Measurements from ENCODE around the gene RUSC2. TPM values are rescaled to one million over a fixed set of nuclear protein-coding genes. Genes with fewer than 3 reads are reported as not detected.
A peak's percentile ranks its signal among the peaks of the same experiment; 100 is the strongest.

The RUSC2 gene
- total RNA-seq, 1 experiment from 2014 or later = 12.5 TPM

DNA sequence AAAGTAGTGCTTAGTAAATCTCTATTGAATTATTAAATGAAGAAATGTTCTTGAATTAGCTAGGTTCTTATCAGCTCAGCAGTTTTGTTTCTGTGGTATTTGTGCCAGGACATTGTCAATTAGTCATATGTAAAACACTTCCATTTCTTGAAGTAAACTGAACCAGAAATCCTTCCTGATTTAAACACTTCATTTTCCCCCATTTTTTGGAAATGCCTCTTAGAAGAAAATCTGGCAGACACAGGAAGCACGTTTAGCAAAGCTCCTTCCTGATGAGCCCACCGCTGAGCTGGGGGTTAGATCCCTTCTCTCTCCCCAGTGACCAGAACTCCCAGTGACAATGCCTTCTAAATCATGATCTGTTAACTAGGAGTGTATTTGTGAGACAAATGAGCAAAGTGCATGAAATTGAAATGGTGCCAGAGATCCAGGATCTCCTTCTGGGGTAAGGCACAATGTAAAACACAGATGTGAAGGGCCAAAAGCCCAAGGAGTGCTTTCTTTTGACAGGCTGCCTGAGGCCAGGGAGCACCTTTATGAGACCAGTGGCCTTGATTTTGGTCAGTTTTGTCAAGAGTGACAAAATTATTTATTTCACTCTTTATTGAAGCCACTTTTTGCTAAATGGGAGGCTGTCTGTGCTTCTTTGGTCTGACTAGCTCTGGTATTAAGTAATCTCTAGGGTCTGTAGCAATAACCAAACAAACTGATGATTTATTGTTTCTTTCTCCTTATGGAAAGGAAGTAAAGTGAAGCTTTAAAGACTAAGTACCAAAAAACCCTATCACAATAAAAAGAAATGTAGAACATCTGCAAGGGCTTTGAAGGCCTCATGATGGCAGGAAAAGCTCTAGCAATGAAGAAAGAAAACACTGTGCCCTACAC, 25.5 kb upstream of the RUSC2 start:
- no peaks in the 10 kb centered on the region; the same call in 1 of the 2 replicates for H3K4me1 ChIP-seq (replicated peaks; ENCODE audit: insufficient read depth)
- no peak overlapping the region for H3K4me3 ChIP-seq
- H3K9me3 ChIP-seq (ENCODE audit: insufficient read depth, low read depth) = no peaks in the 10 kb centered on the region
- H2AFZ ChIP-seq = no peak overlapping the region
- no peak overlapping the region for H3K27ac ChIP-seq
- POLR2A ChIA-PET (ENCODE audit: unreplicated experiment) = no interaction called here
- H3K4me2 ChIP-seq = no peak overlapping the region
- DNase-seq = no peak
- BruUV-seq (replicated peaks) = no TSS peak
- no peaks in the 10 kb centered on the region for H4K20me1 ChIP-seq (ENCODE audit: insufficient read depth)
- TF ChIP-seq EZH2 (IDR thresholded peaks at IDR 0.05; ENCODE audit: low read depth) = no peak
- TF ChIP-seq, protein P1, sequence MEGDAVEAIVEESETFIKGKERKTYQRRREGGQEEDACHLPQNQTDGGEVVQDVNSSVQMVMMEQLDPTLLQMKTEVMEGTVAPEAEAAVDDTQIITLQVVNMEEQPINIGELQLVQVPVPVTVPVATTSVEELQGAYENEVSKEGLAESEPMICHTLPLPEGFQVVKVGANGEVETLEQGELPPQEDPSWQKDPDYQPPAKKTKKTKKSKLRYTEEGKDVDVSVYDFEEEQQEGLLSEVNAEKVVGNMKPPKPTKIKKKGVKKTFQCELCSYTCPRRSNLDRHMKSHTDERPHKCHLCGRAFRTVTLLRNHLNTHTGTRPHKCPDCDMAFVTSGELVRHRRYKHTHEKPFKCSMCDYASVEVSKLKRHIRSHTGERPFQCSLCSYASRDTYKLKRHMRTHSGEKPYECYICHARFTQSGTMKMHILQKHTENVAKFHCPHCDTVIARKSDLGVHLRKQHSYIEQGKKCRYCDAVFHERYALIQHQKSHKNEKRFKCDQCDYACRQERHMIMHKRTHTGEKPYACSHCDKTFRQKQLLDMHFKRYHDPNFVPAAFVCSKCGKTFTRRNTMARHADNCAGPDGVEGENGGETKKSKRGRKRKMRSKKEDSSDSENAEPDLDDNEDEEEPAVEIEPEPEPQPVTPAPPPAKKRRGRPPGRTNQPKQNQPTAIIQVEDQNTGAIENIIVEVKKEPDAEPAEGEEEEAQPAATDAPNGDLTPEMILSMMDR (conservative IDR thresholded peaks at IDR 0.05) = no peak
- no peaks in the 10 kb centered on the region for H3K9me2 ChIP-seq (ENCODE audit: insufficient read depth)
- intact Hi-C loops (cut with micrococcal nuclease; ENCODE audit: unreplicated experiment) = no loop called here
- CTCF ChIA-PET = no interaction called here
- H3F3A ChIP-seq (ENCODE audit: insufficient read depth, low read depth) = no peaks in the 10 kb centered on the region
- H3K79me2 ChIP-seq (ENCODE audit: low read depth) = no peaks in the 10 kb centered on the region
- no peaks in the 10 kb centered on the region for H3K27me3 ChIP-seq (ENCODE audit: insufficient read depth, low read depth)
- H3K36me3 ChIP-seq (ENCODE audit: low read depth) = no peaks in the 10 kb centered on the region

DNA sequence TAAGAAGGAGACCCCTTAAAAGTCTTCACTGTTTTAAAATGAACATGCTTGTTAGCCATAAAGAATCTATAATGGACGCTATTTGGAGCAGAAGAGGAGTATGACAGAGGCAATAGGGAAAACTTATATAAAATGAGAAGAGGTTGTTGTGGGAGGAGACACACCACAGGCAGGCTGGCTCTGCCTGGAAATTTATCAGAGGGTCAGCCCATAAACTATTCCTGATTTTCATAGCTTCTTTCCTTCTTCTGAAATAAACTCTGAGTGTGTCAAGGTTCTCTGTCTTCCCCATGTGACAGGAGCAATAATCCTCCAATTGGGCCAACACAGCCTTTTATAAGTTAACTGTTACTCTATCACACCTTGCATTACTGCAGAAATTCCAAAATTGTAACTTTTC, 19.6 kb upstream of the RUSC2 start:
- BruUV-seq (replicated peaks) = no TSS peak
- H4K20me1 ChIP-seq (ENCODE audit: insufficient read depth) = no peaks in the 10 kb centered on the region
- no peaks in the 10 kb centered on the region for H3K79me2 ChIP-seq (ENCODE audit: low read depth)
- no peak overlapping the region for H3K27ac ChIP-seq
- POLR2A ChIA-PET (ENCODE audit: unreplicated experiment) = no interaction called here
- intact Hi-C loops (cut with micrococcal nuclease; ENCODE audit: unreplicated experiment) = no loop called here
- H3K9me2 ChIP-seq (ENCODE audit: insufficient read depth) = no peaks in the 10 kb centered on the region
- H3K4me1 ChIP-seq (replicated peaks; ENCODE audit: insufficient read depth) = no peaks in the 10 kb centered on the region
- DNase-seq = no peak
- H3K36me3 ChIP-seq (ENCODE audit: low read depth) = no peaks in the 10 kb centered on the region
- H3F3A ChIP-seq (ENCODE audit: insufficient read depth, low read depth) = no peaks in the 10 kb centered on the region
- CTCF ChIA-PET = no interaction called here
- no peaks in the 10 kb centered on the region for H3K27me3 ChIP-seq (ENCODE audit: insufficient read depth, low read depth)
- H3K4me2 ChIP-seq = no peak overlapping the region
- H3K4me3 ChIP-seq = no peak overlapping the region
- no peaks in the 10 kb centered on the region for H3K9me3 ChIP-seq (ENCODE audit: insufficient read depth, low read depth)
- no peak overlapping the region for H2AFZ ChIP-seq
- no peak for TF ChIP-seq EZH2 (IDR thresholded peaks at IDR 0.05; ENCODE audit: low read depth)

DNA sequence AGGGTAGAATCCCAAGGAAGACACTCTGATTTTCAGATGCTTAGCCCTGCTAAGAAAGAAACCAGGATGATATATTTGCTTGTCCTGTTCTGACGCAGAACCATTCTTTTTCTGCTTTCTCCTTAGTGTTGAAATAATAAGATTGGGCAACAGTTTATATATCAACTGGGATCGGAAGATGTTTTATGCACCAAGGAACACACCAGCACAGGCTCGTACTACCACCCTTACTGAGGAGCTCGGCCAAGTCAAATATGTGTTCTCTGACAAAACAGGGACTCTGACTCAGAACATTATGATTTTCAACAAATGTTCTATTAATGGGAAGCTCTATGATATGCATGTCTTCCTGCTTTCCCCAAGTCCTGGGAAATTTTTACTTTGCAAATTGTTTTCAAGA, 19.0 kb upstream of the RUSC2 start:
- no peaks in the 10 kb centered on the region for H3F3A ChIP-seq (ENCODE audit: insufficient read depth, low read depth)
- BruUV-seq (replicated peaks) = no TSS peak
- no peak overlapping the region for H3K27ac ChIP-seq
- H3K36me3 ChIP-seq (ENCODE audit: low read depth) = no peaks in the 10 kb centered on the region
- H3K79me2 ChIP-seq (ENCODE audit: low read depth) = no peaks in the 10 kb centered on the region
- H4K20me1 ChIP-seq (ENCODE audit: insufficient read depth) = no peaks in the 10 kb centered on the region
- intact Hi-C loops (cut with micrococcal nuclease; ENCODE audit: unreplicated experiment) = no loop called here
- H3K27me3 ChIP-seq (ENCODE audit: insufficient read depth, low read depth) = no peaks in the 10 kb centered on the region
- no peaks in the 10 kb centered on the region for H3K9me2 ChIP-seq (ENCODE audit: insufficient read depth)
- ChIA-PET POLR2A (ENCODE audit: unreplicated experiment) (no interaction called here), CTCF (no interaction called here)
- no peak for TF ChIP-seq EZH2 (IDR thresholded peaks at IDR 0.05; ENCODE audit: low read depth)
- TF ChIP-seq, protein P1 (conservative IDR thresholded peaks at IDR 0.05) = no peak
- no peaks in the 10 kb centered on the region for H3K4me1 ChIP-seq (replicated peaks; ENCODE audit: insufficient read depth)
- DNase-seq = peak in 1 of 2 experiments; percentile 44
- no peaks in the 10 kb centered on the region for H3K9me3 ChIP-seq (ENCODE audit: insufficient read depth, low read depth)
- no peak overlapping the region for H2AFZ ChIP-seq
- no peak overlapping the region for H3K4me2 ChIP-seq
- H3K4me3 ChIP-seq = no peak overlapping the region

Measured in PC-9 (cell line).